SKM-1 (cell line): ENCODE results near the gene PARM1.

Experiments used
- DNase-seq: peaks from one replicate; lab custom pipeline; 2025; ENCODE audit not compliant: unreplicated experiment; lab: John Stamatoyannopoulos, UW

PARM1 gene

DNA sequence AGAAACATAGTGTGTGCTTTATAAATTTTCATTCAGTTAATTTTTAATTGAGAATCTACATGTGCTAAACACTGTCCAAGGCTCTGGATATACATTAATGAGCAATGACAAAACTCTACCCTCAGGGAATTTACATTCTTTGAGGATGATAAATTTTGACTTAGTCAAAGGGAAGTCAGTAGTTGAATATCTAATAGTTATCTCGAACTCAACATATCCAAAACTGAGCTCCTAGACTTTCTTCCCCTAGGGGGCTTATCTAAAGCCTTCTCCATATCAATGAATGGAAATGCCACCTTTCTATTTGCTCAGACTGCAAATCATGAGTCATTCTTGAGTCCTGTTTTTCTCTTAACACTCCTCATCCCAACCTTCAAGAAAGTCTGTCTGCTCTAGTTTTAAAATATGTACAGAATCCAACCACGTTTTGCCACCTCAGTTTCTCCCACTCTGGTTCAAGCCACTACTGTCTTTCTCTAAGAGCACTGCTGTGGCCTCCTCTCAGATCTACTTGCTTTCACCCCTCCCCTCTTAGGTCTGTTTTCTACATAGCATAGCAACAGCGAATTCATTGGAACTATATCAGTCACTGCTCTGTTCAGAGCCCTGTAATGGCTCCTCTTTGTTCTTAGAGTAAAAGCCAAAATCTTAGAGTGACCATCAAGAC, 9.5 kb downstream of the PARM1 start:
- no peak for DNase-seq

DNA sequence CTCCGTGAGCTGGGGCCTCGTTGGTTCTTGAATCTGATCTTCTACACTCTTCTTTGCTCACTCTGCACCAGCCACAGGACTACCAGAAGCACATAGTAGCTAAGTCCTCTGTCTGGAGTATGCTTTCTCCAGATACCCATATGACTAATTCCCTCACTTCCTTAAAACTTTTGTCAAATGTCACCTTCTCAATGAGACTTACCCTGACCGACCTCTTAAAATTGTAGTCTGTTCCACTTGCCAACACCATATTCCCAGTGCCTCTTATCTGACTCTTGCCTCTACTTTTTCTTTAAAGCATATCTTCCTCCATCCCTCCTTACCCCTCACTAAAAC, 10.0 kb downstream of the PARM1 start:
- no peak for DNase-seq

DNA sequence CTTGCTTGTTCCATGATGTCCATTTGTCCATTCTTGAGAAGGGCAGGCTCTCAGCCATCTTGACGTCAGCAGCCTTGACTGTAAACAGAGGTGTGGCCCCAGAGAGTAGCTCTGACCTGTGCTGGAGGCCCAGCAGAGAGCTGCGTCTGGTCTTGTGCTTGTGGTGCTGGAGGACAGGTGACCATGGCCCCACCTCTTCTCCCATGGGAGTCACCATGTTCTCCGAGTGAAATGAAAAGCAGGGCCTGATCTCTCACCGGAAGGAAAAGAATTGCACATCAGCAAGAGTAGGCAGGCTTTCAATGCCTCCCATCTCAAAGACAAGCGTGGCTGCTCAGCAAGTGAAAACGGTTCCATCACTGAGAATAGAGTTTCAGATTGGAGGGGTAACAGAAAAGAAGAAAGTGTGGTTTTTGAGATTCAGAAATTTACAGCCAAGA, 11.5 kb downstream of the PARM1 start:
- DNase-seq, result no peak

DNA sequence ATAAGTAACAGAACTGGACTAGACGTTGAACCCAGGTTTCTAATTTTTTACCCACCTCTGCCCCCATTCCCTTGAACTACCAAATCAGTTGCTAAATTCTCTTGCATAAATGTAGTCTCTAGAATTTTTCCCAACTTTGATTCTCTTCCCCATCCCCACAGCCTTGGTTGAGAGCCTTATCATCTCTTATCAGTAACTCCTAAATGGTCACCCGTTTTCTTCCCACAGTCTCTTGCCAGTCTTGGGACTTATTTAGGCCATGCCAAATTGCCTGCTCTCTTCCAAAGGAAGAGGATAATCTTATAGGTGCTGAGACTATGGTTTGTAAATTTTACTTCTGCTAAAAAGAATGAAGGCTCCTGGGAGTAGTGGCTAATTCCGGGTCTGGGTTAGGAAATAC, 13.3 kb downstream of the PARM1 start:
- DNase-seq, result no peak

DNA sequence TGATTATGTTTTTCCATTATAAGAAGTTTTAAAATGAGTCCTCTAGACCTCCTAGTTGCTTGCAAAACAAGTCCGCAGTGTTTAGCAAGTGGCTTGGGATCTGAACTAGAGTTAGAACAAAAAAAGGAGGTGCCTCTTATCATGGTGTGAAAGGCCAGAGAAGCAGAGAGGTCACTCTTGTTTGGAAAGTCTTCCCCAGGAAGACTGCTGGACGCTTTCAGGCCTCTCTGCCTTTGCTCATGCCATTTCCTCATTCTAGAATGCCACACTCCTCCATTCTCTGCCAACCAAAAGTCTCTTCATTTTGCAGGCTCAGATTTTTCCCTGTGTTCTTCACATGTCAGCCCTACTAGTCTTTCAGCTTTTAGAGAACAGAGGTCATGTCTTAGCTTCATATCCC, 14.9 kb downstream of the PARM1 start:
- no peak for DNase-seq

DNA sequence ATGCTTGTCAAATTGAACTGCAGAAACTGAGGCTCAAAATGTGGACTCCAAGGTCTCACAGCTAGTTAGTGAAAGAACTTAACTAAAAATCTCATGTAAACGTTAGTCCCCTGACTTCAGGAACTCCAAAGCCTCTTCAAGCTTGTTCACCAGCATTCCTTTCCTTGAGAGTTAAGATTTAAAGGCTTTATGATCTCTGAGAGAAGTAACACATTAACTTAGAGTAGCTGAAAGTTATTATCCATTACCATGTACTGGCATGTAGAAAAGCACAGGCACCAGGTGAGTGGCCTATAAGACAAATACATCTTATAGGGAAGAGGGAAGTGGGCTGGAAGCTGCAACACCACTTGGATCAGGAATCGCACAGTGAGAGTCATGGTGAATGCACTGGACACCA, 15.3 kb downstream of the PARM1 start:
- DNase-seq, result no peak

DNA sequence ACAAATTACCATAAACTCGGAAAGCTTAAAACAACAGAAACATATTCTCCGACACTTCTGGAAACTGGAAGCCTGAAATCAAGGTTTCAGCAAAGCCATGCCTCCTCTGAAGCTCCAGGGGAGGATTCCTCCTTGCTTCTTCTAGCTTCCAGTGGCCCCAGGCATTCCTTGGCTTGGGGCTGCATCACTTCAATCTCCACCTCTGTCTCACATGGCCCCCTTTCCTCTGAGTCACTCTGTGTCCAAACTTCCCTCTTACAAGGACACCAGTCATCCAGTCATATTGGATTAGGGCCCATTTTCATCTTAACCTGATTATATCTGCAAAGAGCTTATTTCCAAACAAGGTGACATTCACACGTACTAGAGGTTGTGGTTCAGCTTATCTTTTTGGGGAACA, 17.3 kb downstream of the PARM1 start:
- no peak for DNase-seq

DNA sequence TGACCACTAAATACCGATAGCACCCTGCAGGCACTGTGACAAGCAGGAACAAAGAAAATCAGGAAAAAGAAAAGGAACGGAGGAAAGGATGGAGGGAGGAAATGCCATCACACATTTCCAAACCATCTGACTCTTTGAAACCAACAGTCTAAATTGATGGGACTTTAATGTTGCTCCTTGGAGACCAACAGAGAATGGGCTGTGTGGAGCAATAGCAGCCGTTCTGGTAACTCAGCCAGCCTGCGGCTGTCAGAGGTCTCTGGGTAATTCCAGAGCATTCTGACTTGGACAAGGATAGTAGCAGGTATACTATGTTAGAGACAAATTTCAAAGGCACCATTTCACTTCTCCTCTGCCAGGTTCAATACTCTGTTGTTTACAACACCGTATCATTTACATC, 18.0 kb downstream of the PARM1 start:
- no peak for DNase-seq

DNA sequence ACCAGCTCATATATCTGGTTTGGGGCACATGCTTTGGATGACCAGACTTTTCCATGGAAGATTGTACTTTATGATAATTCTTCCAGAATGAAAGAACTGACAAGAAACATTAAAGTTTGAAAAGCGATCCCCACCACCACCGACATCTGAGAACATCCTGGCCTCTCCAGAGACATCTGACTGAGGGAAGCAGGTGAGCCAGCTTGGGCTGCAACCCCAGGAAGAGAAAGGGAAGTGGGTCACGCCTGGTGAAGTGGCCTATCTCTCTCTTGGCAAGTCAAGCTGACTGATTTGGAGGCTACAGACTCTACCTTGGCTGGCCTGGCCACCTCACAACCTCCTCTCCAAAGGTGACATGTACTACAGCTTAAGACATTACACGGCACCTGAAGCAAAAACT, 20.7 kb downstream of the PARM1 start:
- no peak for DNase-seq

DNA sequence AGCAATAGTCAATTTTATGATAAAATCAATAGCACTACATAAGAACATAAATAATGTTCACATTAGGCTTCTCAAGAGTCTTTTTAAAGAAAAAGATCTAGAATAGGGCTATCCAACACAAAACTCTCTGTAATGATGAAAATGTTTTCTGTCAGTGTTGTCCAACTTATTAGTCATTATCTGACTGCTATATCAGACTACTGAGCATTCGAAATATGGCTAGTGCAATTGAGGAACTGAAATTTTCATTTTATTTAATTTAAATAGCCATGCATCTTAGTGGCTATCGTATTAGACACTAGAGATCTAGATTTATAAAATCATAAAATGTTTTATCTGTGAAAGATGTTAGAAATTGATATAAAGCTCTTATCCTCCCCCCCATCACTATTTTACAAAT, 26.0 kb downstream of the PARM1 start:
- no peak for DNase-seq

DNA sequence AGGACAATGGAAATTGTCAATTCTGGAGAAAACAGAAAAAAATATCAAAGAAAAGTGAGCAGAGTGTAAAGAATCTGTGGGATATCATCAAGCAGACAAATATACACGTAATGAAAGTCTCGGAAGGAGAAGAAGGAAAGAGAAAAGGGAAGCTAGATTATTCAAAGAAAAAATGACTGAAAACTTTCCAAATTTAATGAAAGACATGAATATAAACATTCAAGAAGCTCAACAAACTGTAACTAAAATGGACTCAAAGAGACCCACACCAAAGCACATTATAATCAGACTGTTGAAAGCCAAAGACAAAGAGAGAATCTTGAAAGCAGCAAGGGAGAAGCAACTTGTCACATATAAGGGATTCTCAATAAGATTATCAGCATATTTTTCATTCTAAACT, 28.3 kb downstream of the PARM1 start:
- DNase-seq, result no peak

DNA sequence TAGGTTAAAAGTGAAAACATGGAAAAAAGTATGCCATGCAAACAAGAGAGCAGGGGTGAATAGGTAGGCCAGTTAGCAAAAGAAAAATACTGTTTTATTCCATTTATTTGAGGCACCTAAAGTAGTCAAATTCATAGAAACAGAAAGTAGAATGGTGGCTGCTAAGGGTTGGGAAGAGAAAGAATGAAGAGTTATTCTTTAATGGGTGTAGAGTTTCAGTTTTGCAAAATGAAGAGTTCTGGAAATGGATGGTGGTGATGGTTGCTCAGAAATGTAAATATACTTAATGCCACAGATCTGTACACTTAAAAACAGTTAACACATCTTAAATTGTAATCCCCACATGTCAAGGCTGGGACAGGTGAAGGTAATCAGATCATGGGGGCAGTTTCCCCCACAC, 29.7 kb downstream of the PARM1 start:
- DNase-seq, result no peak

DNA sequence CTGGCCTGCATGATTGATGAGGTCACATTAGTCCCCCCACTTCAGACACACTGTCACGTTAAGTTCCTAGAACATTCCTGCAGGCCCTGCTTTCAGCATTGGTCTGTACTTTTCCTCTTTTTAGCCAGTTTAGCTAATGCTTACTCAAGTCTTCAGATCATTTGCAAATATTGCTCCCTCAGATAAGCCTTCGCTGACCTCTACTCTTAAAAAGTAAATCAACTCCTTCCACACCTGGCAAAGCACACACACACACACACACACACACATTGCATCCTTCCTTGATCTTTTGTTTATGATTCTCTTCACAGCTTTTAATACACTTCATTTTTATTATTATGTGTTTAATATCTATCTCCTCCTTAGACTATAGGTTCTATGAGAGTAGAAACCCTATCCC, 31.4 kb downstream of the PARM1 start:
- no peak for DNase-seq

DNA sequence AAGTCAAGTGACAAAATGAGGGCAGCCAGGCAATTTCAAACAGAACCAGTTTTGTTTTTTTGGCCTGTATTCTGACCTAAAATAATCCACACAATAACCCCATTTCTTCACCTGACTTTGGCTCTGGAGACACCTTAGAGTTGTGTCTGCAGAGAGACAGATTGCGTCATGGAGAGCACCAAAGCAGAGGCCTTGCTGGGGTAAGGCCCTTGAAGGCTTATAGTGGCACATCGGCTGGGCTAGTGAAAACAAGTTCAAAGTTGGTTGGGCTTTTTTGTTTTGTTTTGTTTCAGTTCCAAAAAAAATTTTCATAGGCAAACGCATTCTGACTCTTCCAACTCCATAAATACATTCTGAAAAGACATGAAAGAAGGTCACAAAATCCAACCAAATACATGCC, 34.4 kb downstream of the PARM1 start:
- DNase-seq, result no peak

DNA sequence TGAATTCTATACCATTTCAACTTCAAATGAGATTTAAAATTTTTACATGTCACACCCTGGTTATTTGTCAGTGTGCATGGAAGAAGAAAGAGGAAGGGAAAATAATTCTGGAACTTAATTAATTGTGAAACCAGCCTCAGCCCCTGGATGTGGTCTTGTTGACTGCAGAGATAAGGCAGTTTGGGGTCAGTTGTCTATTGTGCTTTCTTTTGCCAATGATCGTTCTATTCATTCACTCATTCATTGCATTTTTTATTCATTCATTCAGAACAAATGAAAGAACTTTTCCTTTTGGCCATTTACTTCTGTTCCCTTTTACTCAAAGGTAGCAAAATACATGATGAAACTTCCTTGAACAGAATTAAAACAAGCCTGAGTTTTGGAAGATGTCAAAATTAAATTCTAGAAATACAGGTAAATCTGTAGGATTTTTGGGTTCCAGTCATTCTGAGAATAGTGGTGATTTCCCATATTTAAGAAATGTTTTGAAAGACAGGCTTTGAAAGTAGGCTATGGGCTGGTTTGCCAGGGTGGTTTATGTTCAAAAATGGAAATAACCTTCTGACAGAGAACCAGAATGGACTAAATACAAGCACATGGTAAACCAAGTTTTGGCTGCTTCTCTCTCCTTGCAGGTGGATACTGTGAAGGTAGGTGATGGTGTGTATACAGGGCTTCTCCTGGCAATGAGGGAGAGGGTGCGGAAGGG, 35.7 kb downstream of the PARM1 start:
- no peak for DNase-seq

DNA sequence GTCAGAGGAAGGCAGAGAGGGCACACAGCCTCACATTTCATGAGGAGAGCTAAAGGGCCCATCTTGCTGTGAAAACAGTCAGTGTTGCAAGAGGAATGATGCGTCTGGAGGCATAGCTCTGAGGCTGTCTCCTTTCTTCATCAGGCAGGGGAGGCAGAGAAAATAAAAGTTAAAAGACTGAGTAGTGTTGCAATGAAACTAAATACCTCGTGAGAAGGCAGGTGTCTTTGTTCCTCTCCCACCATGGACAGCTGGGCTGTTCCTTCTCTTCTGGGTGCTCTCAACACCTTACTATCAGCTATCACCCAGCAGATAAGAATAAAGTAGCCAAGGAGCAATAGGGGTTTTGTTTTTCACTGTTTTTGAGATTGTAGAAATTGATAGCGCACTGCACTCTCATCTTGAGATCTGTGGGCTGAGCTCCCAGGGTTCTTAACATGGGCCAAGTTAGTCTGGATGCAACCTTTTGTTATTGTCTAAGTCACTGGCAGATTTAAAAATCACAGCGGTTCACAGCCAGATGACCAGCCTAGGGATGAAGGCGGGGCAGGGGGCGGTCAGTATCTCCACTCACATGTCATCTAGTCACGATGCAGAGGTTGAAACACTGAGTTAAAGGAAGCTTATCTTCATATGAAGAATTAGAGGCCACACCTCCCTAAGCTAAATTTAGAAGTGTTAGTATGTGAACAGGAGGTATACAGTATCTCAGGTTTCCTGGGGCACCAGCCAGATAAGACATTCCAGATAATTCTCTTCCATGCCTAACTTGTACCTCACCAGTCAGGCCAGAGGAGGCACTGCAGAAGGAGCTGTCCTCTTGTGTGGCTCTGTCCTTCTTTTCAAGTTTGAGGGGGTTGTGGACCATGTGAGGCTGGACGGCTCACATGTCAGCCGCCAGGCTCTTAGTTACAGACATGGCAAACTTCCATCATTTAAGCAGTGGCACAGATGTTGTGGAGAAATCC, 36.9 kb downstream of the PARM1 start:
- DNase-seq, result no peak

DNA sequence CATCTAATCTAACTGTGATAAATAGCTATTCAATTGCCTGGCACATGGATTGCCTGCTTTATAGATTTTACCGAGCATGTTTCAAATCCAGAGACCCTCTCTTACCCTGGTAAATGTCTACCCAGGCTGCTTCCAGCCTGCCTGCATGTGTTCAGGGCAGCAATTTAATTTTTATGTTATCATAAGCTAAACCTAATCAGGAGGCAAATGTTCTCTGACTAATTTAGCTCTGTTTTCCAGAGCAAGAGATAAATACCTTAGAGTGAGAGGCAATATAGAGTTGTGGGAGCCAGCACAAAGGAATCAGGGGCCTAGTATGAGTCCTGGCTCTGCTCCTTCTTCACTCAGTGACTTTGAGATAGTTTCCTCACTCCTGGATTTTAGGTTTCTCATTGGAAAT, 37.7 kb downstream of the PARM1 start:
- DNase-seq, result no peak

DNA sequence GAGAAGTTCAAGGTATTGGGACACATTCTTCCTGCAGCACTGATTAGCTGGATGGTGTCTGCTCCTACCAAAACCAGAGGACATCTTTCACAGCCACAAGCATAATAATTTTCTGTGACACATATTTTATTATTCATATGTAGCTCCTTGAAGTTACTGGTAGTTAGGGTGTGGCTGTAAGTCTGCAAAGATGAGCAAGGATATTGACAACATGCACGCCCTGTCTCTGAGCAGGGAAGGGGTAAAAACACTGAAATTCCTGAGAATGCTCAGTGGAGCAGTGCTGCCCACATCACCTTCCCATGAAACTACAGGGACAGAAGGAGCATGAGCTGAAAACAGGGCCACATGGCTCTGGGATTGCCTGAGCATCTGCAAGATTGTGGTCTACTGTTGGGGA, 38.9 kb downstream of the PARM1 start:
- no peak for DNase-seq

DNA sequence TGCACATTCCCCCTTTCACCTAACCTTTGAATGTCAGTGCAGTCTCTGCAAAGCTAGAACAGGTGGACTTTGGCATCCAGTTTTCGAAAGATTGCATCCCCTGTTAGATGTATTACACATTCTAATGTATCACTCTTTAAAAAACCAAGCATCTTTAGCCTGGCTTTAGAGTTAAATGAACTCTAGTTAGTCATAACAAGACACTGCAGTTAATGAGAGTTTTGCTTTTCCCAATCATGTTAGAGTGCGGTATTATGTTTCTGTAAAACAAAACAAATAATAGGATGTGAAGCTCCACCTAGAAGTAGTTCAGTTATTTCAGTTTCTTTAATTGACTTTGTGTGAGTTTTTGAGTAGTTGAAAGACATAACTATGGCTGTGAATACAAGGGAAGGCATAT, 42.2 kb downstream of the PARM1 start:
- no peak for DNase-seq

DNA sequence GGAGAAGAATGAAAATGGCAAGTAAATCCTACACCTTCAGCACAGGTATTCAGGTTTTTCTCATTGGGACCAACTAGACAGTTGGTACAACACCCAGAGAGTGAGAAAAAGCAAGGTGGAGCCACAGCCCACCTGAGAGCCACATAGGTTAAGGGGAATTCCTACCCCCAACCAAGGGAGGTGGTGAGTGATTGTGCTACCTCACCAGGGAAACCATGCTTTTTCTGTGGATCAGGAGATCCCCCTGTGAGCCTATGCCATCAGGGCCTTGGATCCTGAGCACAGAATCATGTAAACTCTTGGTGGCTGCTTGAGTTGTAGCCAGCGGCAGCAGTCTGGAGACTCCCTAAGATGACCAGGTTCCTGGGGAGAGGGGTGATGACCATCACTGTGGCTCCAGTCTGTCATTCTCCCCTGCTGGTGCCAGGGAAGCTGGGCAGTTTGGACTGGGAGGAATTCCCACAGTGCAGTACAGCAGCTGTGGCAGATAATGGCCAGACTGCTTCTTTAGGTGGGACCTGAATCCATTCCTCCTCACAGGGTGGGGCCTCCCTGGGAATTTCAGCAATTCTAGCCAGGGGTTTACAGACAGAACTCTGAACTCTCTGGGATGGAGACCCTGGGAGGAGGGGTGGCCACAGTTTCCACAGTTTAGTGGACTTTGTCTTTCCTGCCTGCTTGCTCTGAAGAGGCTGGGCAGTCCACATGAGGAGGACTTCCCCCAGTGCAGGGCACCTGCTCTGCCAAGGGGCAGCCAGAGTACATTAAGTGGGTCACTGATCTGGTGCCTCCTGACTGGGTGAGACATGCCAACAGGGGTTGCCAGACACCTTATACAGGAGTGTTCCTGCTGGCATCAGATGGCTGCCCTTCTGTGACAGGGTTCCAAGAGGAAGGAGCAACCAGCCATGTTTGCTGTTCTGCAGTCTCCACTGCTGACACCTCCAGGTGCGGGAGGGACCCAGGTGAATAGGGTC, 43.2 kb downstream of the PARM1 start:
- no peak for DNase-seq
